NCI-H2171 (cell line): ENCODE measurements around the gene NR4A1.

ENCODE experiments used
- DNase-seq: peaks from one replicate; lab custom pipeline; 2025; lab: John Stamatoyannopoulos, UW

The NR4A1 gene

DNA sequence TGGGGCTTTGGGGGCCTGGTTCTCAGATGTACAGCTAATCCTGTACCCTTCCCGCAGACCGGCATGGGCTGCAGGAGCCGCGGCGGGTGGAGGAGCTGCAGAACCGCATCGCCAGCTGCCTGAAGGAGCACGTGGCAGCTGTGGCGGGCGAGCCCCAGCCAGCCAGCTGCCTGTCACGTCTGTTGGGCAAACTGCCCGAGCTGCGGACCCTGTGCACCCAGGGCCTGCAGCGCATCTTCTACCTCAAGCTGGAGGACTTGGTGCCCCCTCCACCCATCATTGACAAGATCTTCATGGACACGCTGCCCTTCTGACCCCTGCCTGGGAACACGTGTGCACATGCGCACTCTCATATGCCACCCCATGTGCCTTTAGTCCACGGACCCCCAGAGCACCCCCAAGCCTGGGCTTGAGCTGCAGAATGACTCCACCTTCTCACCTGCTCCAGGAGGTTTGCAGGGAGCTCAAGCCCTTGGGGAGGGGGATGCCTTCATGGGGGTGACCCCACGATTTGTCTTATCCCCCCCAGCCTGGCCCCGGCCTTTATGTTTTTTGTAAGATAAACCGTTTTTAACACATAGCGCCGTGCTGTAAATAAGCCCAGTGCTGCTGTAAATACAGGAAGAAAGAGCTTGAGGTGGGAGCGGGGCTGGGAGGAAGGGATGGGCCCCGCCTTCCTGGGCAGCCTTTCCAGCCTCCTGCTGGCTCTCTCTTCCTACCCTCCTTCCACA is 7.6 kb downstream of the NR4A1 start:
- DNase-seq: peak; percentile 84

- no peak for DNase-seq
These were observed 8.6 kb downstream of the NR4A1 start for GRCh38 chr12:52059582-52060497.

GRCh38 chr12:52060498-52061177 is 9.4 kb downstream of the NR4A1 start:
- DNase-seq: no peak

DNA sequence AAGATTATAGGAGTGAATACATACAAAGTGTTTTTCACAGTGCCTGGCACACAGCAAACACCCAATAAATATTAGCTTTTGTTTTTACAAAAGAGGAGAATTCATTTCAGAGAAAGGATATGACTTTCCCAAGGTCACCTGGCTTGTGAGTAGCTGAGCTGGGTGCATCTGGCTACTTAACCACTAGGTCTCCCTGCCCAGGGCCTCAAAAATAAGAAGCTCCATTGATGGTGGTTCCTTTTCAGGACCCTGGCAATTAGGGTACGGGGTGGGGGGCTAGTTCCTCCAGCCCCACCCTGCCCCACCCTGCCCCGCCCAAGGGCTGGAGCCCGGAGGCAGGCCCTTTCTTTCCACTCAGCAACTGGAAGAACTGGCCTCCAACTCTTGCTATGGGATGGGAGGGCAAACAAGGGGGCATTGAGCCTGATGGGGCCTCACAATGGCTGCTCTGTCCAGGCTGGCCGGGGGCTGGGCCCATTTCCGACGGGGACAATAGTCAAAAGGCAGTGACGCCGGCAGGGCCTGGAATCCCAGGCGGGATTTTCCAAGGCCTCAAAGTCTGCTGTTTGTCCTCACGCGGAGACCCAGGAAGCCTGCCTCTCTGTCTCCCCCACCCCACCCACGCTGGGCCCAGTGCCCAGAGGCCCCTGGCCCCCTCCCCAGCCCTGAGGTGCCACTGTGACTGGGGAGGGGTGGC is 10.4 kb downstream of the NR4A1 start:
- DNase-seq: no peak

DNA sequence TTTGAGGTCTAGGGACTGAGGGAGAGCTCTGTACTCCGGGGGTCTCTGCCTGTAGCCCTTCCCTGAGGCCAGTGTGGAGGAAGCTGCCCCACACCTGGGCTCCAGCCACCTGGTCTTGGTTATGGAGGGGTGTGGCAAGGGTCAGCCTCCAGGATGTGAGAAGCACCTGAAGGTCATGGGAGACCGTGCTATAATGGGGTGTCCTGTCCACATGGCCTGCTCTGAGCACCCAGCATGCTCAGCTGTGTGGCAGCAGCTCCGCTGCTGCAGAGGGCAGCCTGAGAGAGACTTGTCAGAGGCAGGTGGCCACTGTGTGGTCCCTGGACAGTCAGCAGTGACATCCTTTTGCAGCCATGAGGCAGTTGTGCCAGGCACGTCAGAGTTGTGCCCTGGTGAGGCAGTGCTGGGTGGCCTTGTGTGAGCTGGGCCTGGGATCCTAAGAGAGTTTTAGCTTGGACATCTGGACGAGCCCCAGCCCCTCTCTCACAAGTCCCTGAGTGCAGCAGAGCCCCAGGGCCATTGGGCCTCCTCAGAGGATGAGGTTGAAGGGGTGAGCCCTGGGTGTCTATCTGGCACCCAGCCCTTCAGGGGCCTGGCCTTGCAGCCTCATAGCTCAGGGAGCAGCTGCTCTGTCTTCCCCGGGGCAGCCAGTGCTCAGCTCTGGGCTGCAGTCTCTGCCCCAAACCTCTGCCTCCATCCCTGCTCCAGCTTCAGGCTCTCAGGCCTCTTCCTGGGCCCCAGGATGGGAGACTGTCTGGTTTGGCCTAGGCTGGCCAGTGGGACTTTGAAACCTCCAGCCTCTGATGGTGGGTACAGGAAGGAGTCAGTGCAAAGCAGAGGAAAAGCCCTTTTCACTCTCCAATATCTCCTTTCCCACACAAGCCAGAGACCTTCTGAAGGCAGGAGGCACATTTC is 11.2 kb downstream of the NR4A1 start:
- DNase-seq: no peak

DNA sequence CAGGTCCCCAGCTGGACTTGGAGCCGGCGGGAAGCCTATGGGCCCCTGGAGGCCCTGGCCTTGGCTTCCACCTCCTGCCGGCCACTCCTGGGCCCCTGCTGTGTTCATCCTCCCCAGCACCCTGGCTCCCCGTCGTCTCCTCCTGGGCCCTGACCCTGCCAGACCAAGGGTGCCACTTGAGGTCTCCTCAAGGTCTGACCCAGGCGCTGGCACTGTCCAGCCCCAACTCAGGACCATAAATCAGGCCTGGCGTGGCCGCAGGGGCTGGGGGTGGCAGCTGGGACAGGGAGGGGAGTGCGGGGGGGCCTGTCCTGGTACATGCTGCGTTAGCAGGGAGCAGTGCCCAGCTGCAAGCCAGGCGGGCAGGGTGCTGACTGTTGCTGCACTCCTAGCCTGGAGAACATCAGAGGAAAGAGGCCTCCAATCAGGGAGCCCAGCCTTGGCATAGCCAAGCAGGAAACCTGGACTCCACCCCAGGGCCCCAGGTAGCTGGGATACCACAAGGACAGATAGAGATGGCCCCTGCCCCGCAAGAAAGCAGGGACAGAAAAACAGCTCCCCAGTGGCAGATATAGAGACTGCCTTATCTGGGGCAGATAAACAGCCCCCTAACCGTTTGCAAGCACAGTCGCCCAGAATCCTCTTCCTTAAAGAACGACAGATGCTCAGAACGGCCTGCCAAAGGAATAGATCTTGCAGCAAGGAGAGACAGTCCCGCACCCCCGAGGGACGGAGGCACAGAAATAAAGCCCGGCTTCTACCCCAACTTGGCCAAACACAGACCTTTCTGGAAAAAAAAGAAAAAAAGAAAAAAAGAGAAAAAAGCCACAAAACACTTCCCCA is 12.1 kb downstream of the NR4A1 start:
- DNase-seq: no peak

- DNase-seq: no peak
These were observed 12.9 kb downstream of the NR4A1 start for GRCh38 chr12:52063981-52064649.

DNA sequence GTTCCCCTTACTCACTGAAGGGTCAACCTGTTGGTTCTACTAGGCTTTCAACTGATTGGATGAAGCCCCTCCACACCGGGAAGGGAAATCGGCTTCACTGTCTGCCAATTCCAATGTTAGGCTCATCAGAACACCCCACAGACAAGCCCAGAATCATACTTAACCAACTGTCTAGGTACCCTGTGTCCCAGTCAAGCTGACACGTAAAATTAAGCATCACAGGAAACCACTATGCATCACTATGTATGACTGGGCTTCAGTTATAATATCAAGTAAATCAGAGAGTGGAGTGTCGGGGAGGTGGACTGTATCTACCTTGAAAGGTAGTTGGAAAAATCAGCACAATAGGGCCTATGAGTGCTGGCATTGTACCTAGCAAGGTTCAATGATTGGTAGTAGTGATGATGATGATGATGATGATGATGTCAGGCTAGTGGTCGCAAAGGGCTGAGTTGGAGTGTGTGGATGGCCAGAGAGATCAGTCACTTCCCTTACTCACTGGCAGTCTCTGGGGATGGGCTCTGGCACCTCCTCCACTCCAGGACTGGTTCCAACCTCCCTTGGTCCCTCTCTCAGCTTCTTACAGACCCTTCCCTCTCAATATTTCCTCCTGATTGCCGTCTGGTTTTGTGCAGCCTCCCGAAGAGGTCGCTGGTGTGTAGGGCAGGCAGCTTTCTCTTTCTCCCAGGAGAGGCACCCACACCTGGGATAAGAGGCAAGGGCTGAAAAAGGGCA is 15.3 kb downstream of the NR4A1 start:
- DNase-seq: no peak

- DNase-seq: no peak
These were observed 15.8 kb downstream of the NR4A1 start for GRCh38 chr12:52067081-52067374.

GRCh38 chr12:52069327-52070184 is 18.3 kb downstream of the NR4A1 start, which contains the start of gene ATG101:
Gene ATG101 (plus strand): TSS chr12:52069978. CDS start chr12:52073651, 3,673 bp downstream.
- peak; percentile 95 for DNase-seq

DNA sequence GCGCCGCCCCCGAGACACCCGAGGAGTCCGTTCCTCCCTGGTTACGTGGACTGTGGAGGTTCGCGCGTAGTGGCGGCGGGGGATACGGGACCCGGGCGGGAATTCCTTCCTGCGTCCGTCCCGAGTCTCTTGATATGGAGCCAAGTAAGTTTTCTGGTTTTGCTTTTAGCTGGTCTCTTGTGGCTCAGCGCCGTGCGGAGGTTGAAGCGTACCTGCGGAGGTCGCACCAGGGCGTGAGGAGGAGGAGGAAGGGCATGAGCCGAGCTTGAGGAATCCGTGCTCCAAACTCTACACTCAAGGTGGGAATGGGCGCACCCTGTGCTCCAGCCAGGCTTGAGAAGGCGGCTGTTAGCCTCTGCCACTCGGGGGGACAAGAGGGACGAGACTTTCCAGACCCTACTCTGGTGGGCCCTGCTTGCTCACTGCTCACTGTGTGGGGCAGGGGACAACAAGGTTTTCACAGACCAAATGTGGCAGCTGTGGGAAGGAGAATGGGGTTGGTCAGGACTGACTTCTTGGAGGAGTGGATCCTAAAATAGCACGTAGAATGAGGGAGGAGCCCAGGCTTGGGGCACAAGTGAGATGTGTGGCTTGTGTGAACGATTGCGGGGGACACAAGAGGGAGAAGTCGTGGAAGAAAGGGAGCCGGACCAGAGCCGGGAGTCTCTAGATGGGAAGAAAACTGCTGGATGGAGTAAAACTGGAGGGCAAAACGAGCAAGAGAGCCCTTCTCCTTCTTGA is 19.1 kb downstream of the NR4A1 start:
- no peak for DNase-seq

DNA sequence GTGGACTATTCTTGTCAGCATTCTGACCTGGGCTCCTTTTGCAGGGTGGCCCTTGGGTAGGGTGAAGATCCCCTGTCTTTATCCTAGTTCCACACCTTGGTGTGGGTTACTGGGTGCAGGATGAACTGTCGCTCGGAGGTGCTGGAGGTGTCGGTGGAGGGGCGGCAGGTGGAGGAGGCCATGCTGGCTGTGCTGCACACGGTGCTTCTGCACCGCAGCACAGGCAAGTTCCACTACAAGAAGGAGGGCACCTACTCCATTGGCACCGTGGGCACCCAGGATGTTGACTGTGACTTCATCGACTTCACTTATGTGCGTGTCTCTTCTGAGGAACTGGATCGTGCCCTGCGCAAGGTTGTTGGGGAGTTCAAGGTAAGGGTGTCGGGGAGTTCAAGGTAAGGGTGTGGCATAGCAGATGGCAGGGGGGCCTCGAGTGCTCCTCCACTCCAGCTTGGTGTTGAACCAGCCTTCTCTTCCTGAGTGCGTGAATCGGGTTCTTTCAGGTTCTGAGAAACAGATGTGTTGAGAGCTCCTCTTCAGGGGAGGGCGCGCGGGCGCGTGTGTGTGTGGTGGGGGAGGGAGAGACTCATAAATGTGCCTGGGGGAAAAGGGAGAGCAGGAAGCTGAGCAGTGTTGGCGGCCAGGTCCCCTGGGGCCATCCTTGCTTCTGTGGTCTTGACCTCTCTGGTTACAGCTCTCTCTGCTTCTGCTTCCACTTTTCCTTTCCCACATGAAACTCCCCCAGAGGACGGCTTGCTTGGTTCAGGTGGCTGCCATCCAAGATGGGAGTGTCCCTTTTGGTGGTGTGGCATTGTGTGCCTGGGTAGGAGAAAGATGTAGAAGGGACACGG is 22.5 kb downstream of the NR4A1 start:
- no peak for DNase-seq

- no peak for DNase-seq
These were observed 23.9 kb downstream of the NR4A1 start for GRCh38 chr12:52074971-52075724.

- DNase-seq: no peak
These were observed 25.6 kb downstream of the NR4A1 start for GRCh38 chr12:52076811-52077210.

DNA sequence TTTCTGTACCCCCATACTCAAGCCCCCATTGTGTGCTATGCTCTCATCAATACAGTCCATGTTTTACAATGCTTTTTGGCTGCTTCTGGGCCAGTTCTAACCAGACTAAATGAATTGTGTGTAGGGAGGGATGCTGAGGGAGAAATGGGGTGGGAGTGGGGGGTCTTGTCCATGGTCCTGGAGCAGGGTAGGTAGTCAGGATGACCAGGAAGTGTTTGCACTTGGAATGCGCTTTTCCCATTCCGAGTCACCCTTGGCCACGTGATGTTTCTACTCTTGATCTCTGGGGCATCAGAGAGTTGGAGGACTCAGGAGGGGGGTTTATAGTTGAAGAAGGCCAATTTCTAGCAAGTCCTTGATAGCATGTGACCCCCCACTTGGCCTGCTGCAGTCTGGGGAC is 27.0 kb downstream of the NR4A1 start:
- DNase-seq: no peak
